ENCODE measurements around the gene FOXP1. TPM values are rescaled to one million over a fixed set of nuclear protein-coding genes. Genes with fewer than 3 reads are reported as not detected.

Gene FOXP1
- total RNA-seq, 1 donor from 2014 or later: 107 TPM

DNA sequence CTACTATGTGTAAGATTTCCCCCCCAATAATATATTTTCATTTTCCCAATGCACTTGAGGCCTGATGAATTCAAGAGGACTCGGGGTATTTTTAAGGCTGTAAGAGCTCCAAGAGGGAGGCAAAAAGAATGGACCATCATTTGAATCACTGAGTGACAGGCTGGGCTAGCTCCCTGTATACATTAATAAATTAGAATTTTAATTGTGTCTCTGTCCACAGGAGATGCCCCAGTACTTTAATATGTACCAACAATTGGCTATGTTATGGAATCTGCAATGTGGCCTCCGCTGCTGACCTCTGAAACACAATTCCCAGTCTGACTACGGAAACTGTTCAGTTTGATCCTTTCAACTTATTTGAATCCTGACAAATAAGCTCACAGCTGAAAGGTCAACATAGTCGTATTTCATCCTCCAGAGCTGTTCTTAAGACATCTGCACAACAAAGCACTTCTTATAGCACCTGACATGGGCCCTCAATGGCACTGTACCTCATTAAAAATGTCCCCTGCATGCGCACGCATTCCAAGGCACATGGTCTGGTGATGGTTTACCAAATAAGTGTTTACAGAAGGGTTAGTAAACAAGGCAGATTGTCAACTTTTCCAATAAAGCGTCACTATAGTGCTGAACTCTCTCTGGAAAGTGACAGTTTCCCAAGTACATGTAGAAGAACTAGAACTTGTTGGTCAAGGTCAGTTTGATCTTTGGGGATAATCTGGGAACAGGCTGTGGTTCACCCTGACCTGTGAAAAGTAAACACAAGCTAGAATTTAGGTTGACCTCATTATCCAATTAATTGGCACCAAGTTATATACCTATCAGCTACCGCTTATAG is 472.9 kb downstream of the FOXP1 start:
- Mint-ChIP-seq H3K27me3 (ENCODE audit: low read depth, unreplicated experiment) (no peaks in the 10 kb centered on the region), H3K4me1 (ENCODE audit: low read depth, unreplicated experiment) (peaks cover 25% of the 10 kb centered on the region), H3K36me3 (ENCODE audit: low read depth, unreplicated experiment) (peaks cover 14% of the 10 kb centered on the region), H3K27ac (ENCODE audit: unreplicated experiment) (no peak overlapping the region), H3K4me3 (ENCODE audit: unreplicated experiment) (no peak overlapping the region), H3K9me3 (ENCODE audit: unreplicated experiment) (no peaks in the 10 kb centered on the region)
- H3K27me3 ChIP-seq (ENCODE audit: insufficient read depth, low read length): no peaks in the 10 kb centered on the region
- peak overlapping the region; percentile 98 for H3K27ac ChIP-seq (ENCODE audit: low read depth, low read length)
- H2AFZ ChIP-seq (ENCODE audit: low read depth, low read length): no peak overlapping the region
- H3K9me3 ChIP-seq (ENCODE audit: insufficient read depth, low read depth, low read length): no peaks in the 10 kb centered on the region
- peak overlapping the region; percentile 82 for H3K9ac ChIP-seq (ENCODE audit: low read length)
- H3K36me3 ChIP-seq (ENCODE audit: insufficient read depth, low read length): peaks cover 9% of the 10 kb centered on the region
- no peaks in the 10 kb centered on the region for H4K20me1 ChIP-seq (ENCODE audit: insufficient read depth, low read length)
- FAIRE-seq (peak; percentile 26), DNase-seq (ENCODE audit: low read depth) (no peak)
- TF ChIP-seq, protein P1, sequence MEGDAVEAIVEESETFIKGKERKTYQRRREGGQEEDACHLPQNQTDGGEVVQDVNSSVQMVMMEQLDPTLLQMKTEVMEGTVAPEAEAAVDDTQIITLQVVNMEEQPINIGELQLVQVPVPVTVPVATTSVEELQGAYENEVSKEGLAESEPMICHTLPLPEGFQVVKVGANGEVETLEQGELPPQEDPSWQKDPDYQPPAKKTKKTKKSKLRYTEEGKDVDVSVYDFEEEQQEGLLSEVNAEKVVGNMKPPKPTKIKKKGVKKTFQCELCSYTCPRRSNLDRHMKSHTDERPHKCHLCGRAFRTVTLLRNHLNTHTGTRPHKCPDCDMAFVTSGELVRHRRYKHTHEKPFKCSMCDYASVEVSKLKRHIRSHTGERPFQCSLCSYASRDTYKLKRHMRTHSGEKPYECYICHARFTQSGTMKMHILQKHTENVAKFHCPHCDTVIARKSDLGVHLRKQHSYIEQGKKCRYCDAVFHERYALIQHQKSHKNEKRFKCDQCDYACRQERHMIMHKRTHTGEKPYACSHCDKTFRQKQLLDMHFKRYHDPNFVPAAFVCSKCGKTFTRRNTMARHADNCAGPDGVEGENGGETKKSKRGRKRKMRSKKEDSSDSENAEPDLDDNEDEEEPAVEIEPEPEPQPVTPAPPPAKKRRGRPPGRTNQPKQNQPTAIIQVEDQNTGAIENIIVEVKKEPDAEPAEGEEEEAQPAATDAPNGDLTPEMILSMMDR (IDR thresholded peaks at IDR 0.05; ENCODE audit: insufficient read depth, low read depth, low read length): no peak
- no peak for TF ChIP-seq EZH2 (IDR thresholded peaks at IDR 0.05; ENCODE audit: insufficient read depth, low read length)
- H3K4me2 ChIP-seq (ENCODE audit: low read length): no peak overlapping the region
- no peak overlapping the region for H3K4me3 ChIP-seq (ENCODE audit: insufficient read depth, low read depth, low read length)
- peaks cover 29% of the 10 kb centered on the region for H3K4me1 ChIP-seq (ENCODE audit: insufficient read depth, low read length)
- peaks cover 61% of the 10 kb centered on the region for H3K79me2 ChIP-seq (ENCODE audit: insufficient read depth, low read length)

DNA sequence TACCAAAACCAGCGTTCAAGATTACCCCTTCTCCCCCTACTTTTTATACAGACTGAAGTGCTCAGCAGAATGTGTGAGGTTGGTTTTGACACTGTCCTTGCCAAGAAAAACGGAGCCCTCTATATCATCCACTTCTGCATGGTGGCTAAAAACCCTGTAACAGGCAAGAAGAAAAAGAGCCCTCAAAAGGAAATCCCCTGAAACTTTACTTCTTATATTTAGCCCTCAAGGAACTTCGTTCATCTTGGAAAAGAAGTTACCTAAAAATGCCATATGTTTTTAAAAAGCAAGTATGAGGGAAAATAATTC is 473.6 kb downstream of the FOXP1 start:
- Mint-ChIP-seq H3K27ac (ENCODE audit: unreplicated experiment) (peak overlapping the region; percentile 82), H3K4me1 (ENCODE audit: low read depth, unreplicated experiment) (peaks cover 26% of the 10 kb centered on the region), H3K36me3 (ENCODE audit: low read depth, unreplicated experiment) (peaks cover 16% of the 10 kb centered on the region), H3K9me3 (ENCODE audit: unreplicated experiment) (no peaks in the 10 kb centered on the region), H3K27me3 (ENCODE audit: low read depth, unreplicated experiment) (no peaks in the 10 kb centered on the region), H3K4me3 (ENCODE audit: unreplicated experiment) (no peak overlapping the region)
- Histone ChIP-seq H3K36me3 (ENCODE audit: insufficient read depth, low read length) (peaks cover 9% of the 10 kb centered on the region), H3K4me1 (ENCODE audit: insufficient read depth, low read length) (peaks cover 34% of the 10 kb centered on the region), H3K4me3 (ENCODE audit: insufficient read depth, low read depth, low read length) (no peak overlapping the region), H3K4me2 (ENCODE audit: low read length) (peak overlapping the region; percentile 81), H2AFZ (ENCODE audit: low read depth, low read length) (no peak overlapping the region), H3K79me2 (ENCODE audit: insufficient read depth, low read length) (peaks cover 66% of the 10 kb centered on the region), H3K9ac (ENCODE audit: low read length) (peak overlapping the region; percentile 82), H3K9me3 (ENCODE audit: insufficient read depth, low read depth, low read length) (no peaks in the 10 kb centered on the region), H4K20me1 (ENCODE audit: insufficient read depth, low read length) (no peaks in the 10 kb centered on the region), H3K27me3 (ENCODE audit: insufficient read depth, low read length) (no peaks in the 10 kb centered on the region), H3K27ac (ENCODE audit: low read depth, low read length) (peak overlapping the region; percentile 98)
- TF ChIP-seq EZH2 (IDR thresholded peaks at IDR 0.05; ENCODE audit: insufficient read depth, low read length): no peak
- TF ChIP-seq, protein P1 (IDR thresholded peaks at IDR 0.05; ENCODE audit: insufficient read depth, low read depth, low read length): no peak
- DNase-seq (ENCODE audit: low read depth) (no peak), FAIRE-seq (no peak)

All from astrocyte (in vitro differentiated cells and primary cell).